Measurements from ENCODE around the gene CDK6. TPM values are rescaled to one million over a fixed set of nuclear protein-coding genes. Genes with fewer than 3 reads are reported as not detected.

Gene CDK6
- total and polyA plus RNA-seq, 4 donors, result 3.3 to 35.0 (median 12.0) TPM

- H3K27ac ChIP-seq (ENCODE audit: low read depth in 1 of 2, low read length in 2 of 2), result no peak overlapping the region
- H3K4me1 ChIP-seq (ENCODE audit: control insufficient read depth in 4 of 4, insufficient read depth in 4 of 4, low read length in 3 of 4), result no peaks in the 10 kb centered on the region
- 90% methylated on average over 2 of the region's 2 CpGs for WGBS
- no peaks in the 10 kb centered on the region for H3K27me3 ChIP-seq (ENCODE audit: control insufficient read depth in 4 of 4, insufficient read depth in 4 of 4, low read length in 3 of 4)
- H3K9ac ChIP-seq (ENCODE audit: low read depth in 1 of 2, low read length in 2 of 2), result no peak overlapping the region
- TF ChIP-seq RAD21 (IDR thresholded peaks at IDR 0.05) (no peak), YY1 (IDR thresholded peaks at IDR 0.05) (no peak), GABPA (IDR thresholded peaks at IDR 0.05 in 1 of 2, conservative IDR thresholded peaks at IDR 0.05 in 1 of 2) (no peak), HNF4A (conservative IDR thresholded peaks at IDR 0.05) (no peak), FOXA2 (IDR thresholded peaks at IDR 0.05) (no peak), RXRA (IDR thresholded peaks at IDR 0.05) (no peak)
- TF ChIP-seq, protein P1, sequence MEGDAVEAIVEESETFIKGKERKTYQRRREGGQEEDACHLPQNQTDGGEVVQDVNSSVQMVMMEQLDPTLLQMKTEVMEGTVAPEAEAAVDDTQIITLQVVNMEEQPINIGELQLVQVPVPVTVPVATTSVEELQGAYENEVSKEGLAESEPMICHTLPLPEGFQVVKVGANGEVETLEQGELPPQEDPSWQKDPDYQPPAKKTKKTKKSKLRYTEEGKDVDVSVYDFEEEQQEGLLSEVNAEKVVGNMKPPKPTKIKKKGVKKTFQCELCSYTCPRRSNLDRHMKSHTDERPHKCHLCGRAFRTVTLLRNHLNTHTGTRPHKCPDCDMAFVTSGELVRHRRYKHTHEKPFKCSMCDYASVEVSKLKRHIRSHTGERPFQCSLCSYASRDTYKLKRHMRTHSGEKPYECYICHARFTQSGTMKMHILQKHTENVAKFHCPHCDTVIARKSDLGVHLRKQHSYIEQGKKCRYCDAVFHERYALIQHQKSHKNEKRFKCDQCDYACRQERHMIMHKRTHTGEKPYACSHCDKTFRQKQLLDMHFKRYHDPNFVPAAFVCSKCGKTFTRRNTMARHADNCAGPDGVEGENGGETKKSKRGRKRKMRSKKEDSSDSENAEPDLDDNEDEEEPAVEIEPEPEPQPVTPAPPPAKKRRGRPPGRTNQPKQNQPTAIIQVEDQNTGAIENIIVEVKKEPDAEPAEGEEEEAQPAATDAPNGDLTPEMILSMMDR (IDR thresholded peaks at IDR 0.05; ENCODE audit: low read depth, low read length, missing input control), result no peak
- TF ChIP-seq, protein P2, sequence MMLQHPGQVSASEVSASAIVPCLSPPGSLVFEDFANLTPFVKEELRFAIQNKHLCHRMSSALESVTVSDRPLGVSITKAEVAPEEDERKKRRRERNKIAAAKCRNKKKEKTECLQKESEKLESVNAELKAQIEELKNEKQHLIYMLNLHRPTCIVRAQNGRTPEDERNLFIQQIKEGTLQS (IDR thresholded peaks at IDR 0.05), result no peak
- no peak for DNase-seq (ENCODE audit: low spot score)
- no peaks in the 10 kb centered on the region for H3K9me3 ChIP-seq (ENCODE audit: control insufficient read depth in 4 of 4, low read length in 3 of 4)
- peaks cover 0 to 4% (median 0%) of the 10 kb centered on the region in 4 donors for H3K36me3 ChIP-seq (ENCODE audit: control insufficient read depth in 4 of 4, insufficient read depth in 3 of 4, low read depth in 1 of 4, low read length in 3 of 4)
- no peak overlapping the region for H3K4me3 ChIP-seq (ENCODE audit: low read depth in 1 of 3, low read length in 3 of 3)
Observed at GRCh38 chr7:92706563-92706962, 129.8 kb downstream of the CDK6 start.

DNA sequence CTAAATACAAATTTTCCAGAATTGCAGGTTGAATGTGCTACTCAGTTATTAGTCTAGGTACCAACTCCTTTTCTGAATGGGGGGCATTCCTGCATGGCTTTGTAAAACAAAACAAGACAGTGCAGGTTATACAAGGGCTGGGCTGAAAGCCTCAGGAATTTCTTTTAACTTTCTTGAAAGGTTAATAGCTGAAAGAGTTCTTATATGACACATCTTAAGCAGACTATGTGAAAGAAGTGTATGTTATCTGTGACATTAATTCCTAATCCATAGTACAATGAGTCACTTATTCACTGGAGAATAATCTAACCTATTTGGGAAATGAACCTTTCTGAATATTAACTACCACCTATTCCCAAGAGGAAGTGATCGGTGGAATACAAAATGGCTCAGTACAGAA, 130.5 kb downstream of the CDK6 start:
- Histone ChIP-seq H3K9me3 (ENCODE audit: control insufficient read depth in 4 of 4, low read length in 3 of 4) (no peaks in the 10 kb centered on the region), H3K4me3 (ENCODE audit: low read depth in 1 of 3, low read length in 3 of 3) (no peak overlapping the region), H3K9ac (ENCODE audit: low read depth in 1 of 2, low read length in 2 of 2) (no peak overlapping the region), H3K27me3 (ENCODE audit: control insufficient read depth in 4 of 4, insufficient read depth in 4 of 4, low read length in 3 of 4) (no peaks in the 10 kb centered on the region), H3K4me1 (ENCODE audit: control insufficient read depth in 4 of 4, insufficient read depth in 4 of 4, low read length in 3 of 4) (no peaks in the 10 kb centered on the region), H3K36me3 (ENCODE audit: control insufficient read depth in 4 of 4, insufficient read depth in 3 of 4, low read depth in 1 of 4, low read length in 3 of 4) (peaks cover 0 to 3% (median 0%) of the 10 kb centered on the region in 4 donors), H3K27ac (ENCODE audit: low read depth in 1 of 2, low read length in 2 of 2) (no peak overlapping the region)
- TF ChIP-seq HNF4G (IDR thresholded peaks at IDR 0.05), result no peak
- TF ChIP-seq JUND (IDR thresholded peaks at IDR 0.05), result no peak
- no peak for TF ChIP-seq GABPA (IDR thresholded peaks at IDR 0.05 in 1 of 2, conservative IDR thresholded peaks at IDR 0.05 in 1 of 2)
- no peak for TF ChIP-seq RAD21 (IDR thresholded peaks at IDR 0.05)
- no peak for TF ChIP-seq HNF4A (conservative IDR thresholded peaks at IDR 0.05)
- no peak for TF ChIP-seq MAX (IDR thresholded peaks at IDR 0.05)
- 100% methylated on average over 1 of the region's 1 CpG for WGBS
- no peak for DNase-seq (ENCODE audit: low spot score)

- H3K4me1 ChIP-seq (ENCODE audit: control insufficient read depth in 4 of 4, insufficient read depth in 4 of 4, low read length in 3 of 4), result no peaks in the 10 kb centered on the region
- H3K27ac ChIP-seq (ENCODE audit: low read depth in 1 of 2, low read length in 2 of 2), result no peak overlapping the region
- H3K9ac ChIP-seq (ENCODE audit: low read depth in 1 of 2, low read length in 2 of 2), result no peak overlapping the region
- no peaks in the 10 kb centered on the region for H3K36me3 ChIP-seq (ENCODE audit: control insufficient read depth in 4 of 4, insufficient read depth in 3 of 4, low read depth in 1 of 4, low read length in 3 of 4)
- TF ChIP-seq REST (IDR thresholded peaks at IDR 0.05) (no peak), FOXA1 (IDR thresholded peaks at IDR 0.05) (no peak), HNF4G (IDR thresholded peaks at IDR 0.05) (no peak)
- DNase-seq (ENCODE audit: low spot score), result no peak
- H3K9me3 ChIP-seq (ENCODE audit: control insufficient read depth in 4 of 4, low read length in 3 of 4), result no peaks in the 10 kb centered on the region
- 97% methylated on average over 3 of the region's 3 CpGs for WGBS
- no peak overlapping the region for H3K4me3 ChIP-seq (ENCODE audit: low read depth in 1 of 3, low read length in 3 of 3)
- H3K27me3 ChIP-seq (ENCODE audit: control insufficient read depth in 4 of 4, insufficient read depth in 4 of 4, low read length in 3 of 4), result no peaks in the 10 kb centered on the region
Observed at GRCh38 chr7:92704858-92705257, 131.5 kb downstream of the CDK6 start.

All from liver (tissue), 9 donors.